GM19328 (cell line): ENCODE measurements around the gene CREB5.
A peak's percentile ranks its signal among the peaks of the same experiment; 100 is the strongest.

Experiments used
- ATAC-seq: cut with Tn5 transposase; IDR thresholded peaks from one replicate; pipeline ENCODE4 v1.9.1; 2021; ENCODE audit warnings: mild to moderate bottlenecking, moderate library complexity; ENCODE audit not compliant: unreplicated experiment

Gene CREB5

GRCh38 chr7:28477041-28477442, 64.7 kb downstream of the CREB5 start:
- ATAC-seq: no peak

- ATAC-seq: no peak
Measured at GRCh38 chr7:28478656-28479055, 66.3 kb downstream of the CREB5 start.

GRCh38 chr7:28479507-28479947, 67.2 kb downstream of the CREB5 start:
- peak; percentile 53 for ATAC-seq

- ATAC-seq: no peak
Measured at GRCh38 chr7:28480595-28480994, 68.3 kb downstream of the CREB5 start.

GRCh38 chr7:28481091-28481926, 69.0 kb downstream of the CREB5 start:
- ATAC-seq: peak; percentile 79

- no peak for ATAC-seq
Measured at GRCh38 chr7:28483112-28483511, 70.8 kb downstream of the CREB5 start.

- no peak for ATAC-seq
Measured at GRCh38 chr7:28483908-28484605, 71.7 kb downstream of the CREB5 start.

- ATAC-seq: no peak
Measured at GRCh38 chr7:28484606-28484935, 72.3 kb downstream of the CREB5 start.

GRCh38 chr7:28487487-28487886, 75.2 kb downstream of the CREB5 start:
- no peak for ATAC-seq

- no peak for ATAC-seq
Measured at GRCh38 chr7:28488061-28488791, 75.9 kb downstream of the CREB5 start.

GRCh38 chr7:28490831-28491230, 78.5 kb downstream of the CREB5 start:
- no peak for ATAC-seq

- ATAC-seq: no peak
Measured at GRCh38 chr7:28493477-28493876, 81.2 kb downstream of the CREB5 start.

GRCh38 chr7:28497009-28497408, 84.7 kb downstream of the CREB5 start:
- no peak for ATAC-seq

- ATAC-seq: no peak
Measured at GRCh38 chr7:28498636-28499035, 86.3 kb downstream of the CREB5 start.

GRCh38 chr7:28500138-28500537, 87.8 kb downstream of the CREB5 start:
- no peak for ATAC-seq

GRCh38 chr7:28502408-28502807, 90.1 kb downstream of the CREB5 start:
- no peak for ATAC-seq

- ATAC-seq: no peak
Measured at GRCh38 chr7:28503396-28503795, 91.1 kb downstream of the CREB5 start.

- ATAC-seq: no peak
Measured at GRCh38 chr7:28505014-28505413, 92.7 kb downstream of the CREB5 start.

- ATAC-seq: no peak
Measured at GRCh38 chr7:28505867-28506266, 93.5 kb downstream of the CREB5 start.

- ATAC-seq: no peak
Measured at GRCh38 chr7:28507525-28508282, 95.4 kb downstream of the CREB5 start.
